HEK293 (cell line): ENCODE data around the gene SLC2A3.
"Not testable (repeated sequence)": the region's sequence is repeated elsewhere in the genome, so short reads cannot be mapped to it uniquely, and the experiment has no call there.

Source experiments
- CTCF ChIA-PET: fragments of 350-600 bp; formaldehyde crosslinking; extraction: SDS; loops from one replicate; lab custom pipeline; 2021; ENCODE audit warnings: antibody characterized with exemption; lab: Yijun Ruan, JAX
- POLR2A ChIA-PET: fragments of 300-600 bp; formaldehyde crosslinking; extraction: SDS; loops from one replicate; lab custom pipeline; 2020; ENCODE audit warnings: antibody characterized with exemption, inconsistent platforms; lab: Yijun Ruan, JAX
- H3K27ac ChIP-seq: fragments of 200-500 bp; sonication (Bioruptor generic); 2 replicates; pipeline ENCODE4 v1.5.1; 2014; ENCODE audit warnings: low read depth, low read length, control low read depth, inconsistent platforms; ENCODE audit errors: extremely low read depth
- H3K36me3 ChIP-seq, 2 experiments: fragments of 200-500 bp in 1 of 2; sonication (Bioruptor generic) in 1 of 2; 1 replicate in 1 of 2; 2 replicates in 1 of 2; pipeline ENCODE4 v1.5.1; 2014 to 2017; ENCODE audit warnings: inconsistent platforms in 2 of 2, low read length in 2 of 2; ENCODE audit not compliant: control insufficient read depth in 2 of 2, insufficient read depth in 1 of 2
- H3K4me1 ChIP-seq: fragments of 200-500 bp; sonication (Bioruptor generic); 2 replicates; pipeline ENCODE4 v1.5.1; 2014; ENCODE audit warnings: mild to moderate bottlenecking, low read length, inconsistent platforms; ENCODE audit not compliant: control insufficient read depth, insufficient read depth
- H3K4me3 ChIP-seq: 2 replicates; pipeline ENCODE4 v1.5.1; 2011; ENCODE audit warnings: low read depth, mild to moderate bottlenecking, control low read depth, low read length, moderate library complexity
- H3K9me3 ChIP-seq: fragments of 200-500 bp; sonication (Bioruptor generic); 2 replicates; pipeline ENCODE4 v1.5.1; 2014; ENCODE audit warnings: low read depth, low read length, inconsistent platforms; ENCODE audit not compliant: control insufficient read depth, insufficient read depth
- ATF2 ChIP-seq: fragments of 450-650 bp; formaldehyde crosslinking; IDR thresholded peaks from 2 replicates; pipeline ENCODE4 v1.5.1; 2016; ENCODE audit warnings: missing biosample characterization, missing genetic modification characterization, low read depth
- ELK4 ChIP-seq: IDR thresholded peaks from 2 replicates; pipeline ENCODE4 v1.6.1; 2011; ENCODE audit warnings: mild to moderate bottlenecking, low read depth, low read length, borderline replicate concordance
- GFI1B ChIP-seq: fragments of 450-650 bp; formaldehyde crosslinking; IDR thresholded peaks from 2 replicates; pipeline ENCODE4 v1.5.1; 2016; ENCODE audit warnings: missing biosample characterization, missing genetic modification characterization
- IKZF3 ChIP-seq: fragments of 450-650 bp; IDR thresholded peaks from 2 replicates; pipeline ENCODE4 v1.5.0; 2018; ENCODE audit warnings: missing biosample characterization, mild to moderate bottlenecking, missing genetic modification characterization, moderate library complexity
- RBAK ChIP-seq: fragments of 450-650 bp; formaldehyde crosslinking; IDR thresholded peaks from 2 replicates; pipeline ENCODE4 v1.5.1; 2016; ENCODE audit warnings: missing biosample characterization, missing genetic modification characterization
- ZFP41 ChIP-seq: fragments of 450-650 bp; formaldehyde crosslinking; IDR thresholded peaks from 2 replicates; pipeline ENCODE4 v1.5.1; 2016; ENCODE audit warnings: missing biosample characterization, missing genetic modification characterization, borderline replicate concordance
- ZNF133 ChIP-seq: fragments of 450-650 bp; formaldehyde crosslinking; IDR thresholded peaks from 2 replicates; pipeline ENCODE4 v1.5.1; 2016; ENCODE audit warnings: missing biosample characterization, missing genetic modification characterization
- ZNF155 ChIP-seq: fragments of 450-650 bp; formaldehyde crosslinking; IDR thresholded peaks from 2 replicates; pipeline ENCODE4 v1.5.1; 2016; ENCODE audit warnings: missing biosample characterization, missing genetic modification characterization
- ZNF202 ChIP-seq: fragments of 450-650 bp; formaldehyde crosslinking; IDR thresholded peaks from 2 replicates; pipeline ENCODE4 v1.5.1; 2016; ENCODE audit warnings: missing biosample characterization, missing genetic modification characterization, borderline replicate concordance
- ZNF211 ChIP-seq: fragments of 450-650 bp; formaldehyde crosslinking; IDR thresholded peaks from 2 replicates; pipeline ENCODE4 v1.5.1; 2016; ENCODE audit warnings: low read depth, missing biosample characterization, missing genetic modification characterization
- ZNF302 ChIP-seq: fragments of 450-650 bp; formaldehyde crosslinking; IDR thresholded peaks from 2 replicates; pipeline ENCODE4 v1.5.1; 2016; ENCODE audit warnings: missing biosample characterization, missing genetic modification characterization, low read depth
- ZNF362 ChIP-seq: fragments of 450-650 bp; formaldehyde crosslinking; IDR thresholded peaks from 2 replicates; pipeline ENCODE4 v1.5.1; 2016; ENCODE audit warnings: missing biosample characterization, missing genetic modification characterization
- ZNF513 ChIP-seq: fragments of 450-650 bp; IDR thresholded peaks from 2 replicates; pipeline ENCODE4 v1.5.1; 2018; ENCODE audit warnings: missing biosample characterization, missing genetic modification characterization
- ZNF514 ChIP-seq: fragments of 450-650 bp; formaldehyde crosslinking; IDR thresholded peaks from 2 replicates; pipeline ENCODE4 v1.5.1; 2016; ENCODE audit warnings: missing biosample characterization, missing genetic modification characterization
- ZNF544 ChIP-seq: fragments of 450-650 bp; formaldehyde crosslinking; IDR thresholded peaks from 2 replicates; pipeline ENCODE4 v1.5.0; 2017; ENCODE audit warnings: missing biosample characterization, missing genetic modification characterization
- ZNF549 ChIP-seq: fragments of 450-650 bp; IDR thresholded peaks from 2 replicates; pipeline ENCODE4 v1.5.1; 2018; ENCODE audit warnings: missing biosample characterization, missing genetic modification characterization, mild to moderate bottlenecking, inconsistent platforms, moderate library complexity
- ZNF654 ChIP-seq: fragments of 450-650 bp; formaldehyde crosslinking; IDR thresholded peaks from 2 replicates; pipeline ENCODE4 v1.5.1; 2016; ENCODE audit warnings: low read depth, missing biosample characterization, missing genetic modification characterization
- ZNF670 ChIP-seq: fragments of 450-650 bp; formaldehyde crosslinking; IDR thresholded peaks from 2 replicates; pipeline ENCODE4 v1.5.1; 2016; ENCODE audit warnings: missing biosample characterization, missing genetic modification characterization, low read depth
- ZNF677 ChIP-seq: fragments of 450-650 bp; IDR thresholded peaks from 2 replicates; pipeline ENCODE4 v1.5.0; 2018; ENCODE audit warnings: missing biosample characterization, mild to moderate bottlenecking, missing genetic modification characterization, moderate library complexity
- ZNF704 ChIP-seq: fragments of 450-650 bp; formaldehyde crosslinking; IDR thresholded peaks from 2 replicates; pipeline ENCODE4 v1.5.1; 2016; ENCODE audit warnings: missing biosample characterization, missing genetic modification characterization
- ZNF707 ChIP-seq: fragments of 450-650 bp; formaldehyde crosslinking; IDR thresholded peaks from 2 replicates; pipeline ENCODE4 v1.5.1; 2016; ENCODE audit warnings: missing biosample characterization, missing genetic modification characterization
- ZNF76 ChIP-seq: fragments of 450-650 bp; formaldehyde crosslinking; IDR thresholded peaks from 2 replicates; pipeline ENCODE4; 2016; ENCODE audit warnings: low read depth, missing biosample characterization, missing genetic modification characterization, borderline replicate concordance
- ZNF837 ChIP-seq: fragments of 450-650 bp; formaldehyde crosslinking; IDR thresholded peaks from 2 replicates; pipeline ENCODE4 v1.5.1; 2016; ENCODE audit warnings: missing biosample characterization, missing genetic modification characterization

SLC2A3 gene

GRCh38 chr12:7881736-7882120 is 54.3 kb downstream of the SLC2A3 start:
- H3K27ac ChIP-seq, H3K4me1 ChIP-seq, H3K9me3 ChIP-seq, H3K4me3 ChIP-seq, POLR2A ChIA-PET, H3K36me3 ChIP-seq: not testable (repeated sequence)
- CTCF ChIA-PET: interaction anchor here (0.6 to 0.7 kb wide), 3 partner anchors 18 to 740 kb away, joined by 3 to 4 read pairs (median 4); no protein-coding TSS in a partner anchor

- H3K36me3 ChIP-seq, H3K27ac ChIP-seq, H3K4me3 ChIP-seq, POLR2A ChIA-PET, H3K4me1 ChIP-seq, H3K9me3 ChIP-seq: not testable (repeated sequence)
- CTCF ChIA-PET: interaction anchor here (0.6 to 0.7 kb wide), 3 partner anchors 20 to 649 kb away, joined by 3 read pairs; no protein-coding TSS in a partner anchor
These were observed 54.8 kb downstream of the SLC2A3 start for GRCh38 chr12:7880952-7881735.

- H3K36me3 ChIP-seq: no peaks in the 10 kb centered on the region
- H3K4me3 ChIP-seq: no peak overlapping the region
- no peak overlapping the region for H3K27ac ChIP-seq
- no peaks in the 10 kb centered on the region for H3K4me1 ChIP-seq
- POLR2A ChIA-PET: no interaction called here
- H3K9me3 ChIP-seq: no peaks in the 10 kb centered on the region
- TF ChIP-seq ZNF133 (tag by site-specific recombination) (no peak), ZNF362 (no peak), ZNF707 (no peak), ZNF704 (tag by site-specific recombination) (no peak), ZNF544 (no peak), ZNF155 (tag by site-specific recombination) (no peak), ATF2 (no peak), ZNF670 (no peak), ZNF513 (tag by site-specific recombination) (no peak), RBAK (tag by site-specific recombination) (no peak), ZNF677 (no peak)
- TF ChIP-seq, all 188 proteins: peak for 0
- CTCF ChIA-PET: no interaction called here
These were observed 56.7 kb downstream of the SLC2A3 start for GRCh38 chr12:7879246-7879645.

GRCh38 chr12:7877420-7877819 is 58.6 kb downstream of the SLC2A3 start:
- no peaks in the 10 kb centered on the region for H3K9me3 ChIP-seq
- H3K4me1 ChIP-seq: no peaks in the 10 kb centered on the region
- no peak overlapping the region for H3K27ac ChIP-seq
- H3K36me3 ChIP-seq: no peaks in the 10 kb centered on the region
- POLR2A ChIA-PET: no interaction called here
- CTCF ChIA-PET: no interaction called here
- H3K4me3 ChIP-seq: no peak overlapping the region
- TF ChIP-seq ZNF549 (tag by site-specific recombination): no peak
- TF ChIP-seq GFI1B (tag by site-specific recombination): no peak
- no peak for TF ChIP-seq ZNF654 (tag by site-specific recombination)
- no peak for TF ChIP-seq ELK4
- TF ChIP-seq ZNF302 (tag by site-specific recombination): no peak
- no peak for TF ChIP-seq ZNF202 (tag by site-specific recombination)
- TF ChIP-seq ZNF76: no peak
- TF ChIP-seq ZFP41: no peak
- TF ChIP-seq IKZF3 (tag by site-specific recombination): no peak
- TF ChIP-seq ZNF211 (tag by site-specific recombination): no peak
- TF ChIP-seq ZNF514: no peak
- no peak for TF ChIP-seq ZNF837
